Left ventricle myocardium inferior (tissue), 1 donor: ENCODE results near the gene COX19. TPM values are rescaled to one million over a fixed set of nuclear protein-coding genes. Genes with fewer than 3 reads are reported as not detected.

Experiments used
- DNase-seq: peaks from one replicate; pipeline ENCODE4 v3.0.0-alpha.2; 2020
- H3K27ac ChIP-seq: fragments of 200-600 bp; replicated peaks from 2 replicates; pipeline ENCODE4 v1.8.0; 2021
- H3K27me3 ChIP-seq: fragments of 200-600 bp; 2 replicates; pipeline ENCODE4 v1.8.0; 2021; ENCODE audit warnings: low read depth
- H3K36me3 ChIP-seq: fragments of 200-600 bp; 2 replicates; pipeline ENCODE4 v1.8.0; 2021
- H3K4me1 ChIP-seq: fragments of 200-600 bp; 2 replicates; pipeline ENCODE4 v1.8.0; 2021
- H3K4me3 ChIP-seq: fragments of 200-600 bp; 2 replicates; pipeline ENCODE4 v1.8.0; 2021; ENCODE audit warnings: mild to moderate bottlenecking, moderate library complexity
- H3K9me3 ChIP-seq: fragments of 200-600 bp; replicated peaks from 2 replicates; pipeline ENCODE4 v1.8.0; 2021
- intact Hi-C: fragments of 100-400 bp; cut with micrococcal nuclease; formaldehyde crosslinking; loops from one replicate; pipeline ENCODE4 v1.11.0; 2022
- total RNA-seq: library from RNA; stranded (reverse); fragmentation: NEBNext Ultra II Directional; extraction: Animal tissue kit (Norgen Biotek cat#: 25700); gene quantifications from one replicate; pipeline ENCODE4 v1.2.1, GENCODE V29; 2021
- TF ChIP-seq, protein P1 (sequence below): fragments of 200-600 bp; IDR thresholded peaks from 2 replicates; pipeline ENCODE4 v1.8.0; 2021; ENCODE audit warnings: antibody characterized with exemption, mild to moderate bottlenecking, borderline replicate concordance
- donor health status: DM: no; HTN: yes; CAD: no; lungs with severe emphysema.

The COX19 gene
- total RNA-seq, 1 donor from 2014 or later = 8.5 TPM

DNA sequence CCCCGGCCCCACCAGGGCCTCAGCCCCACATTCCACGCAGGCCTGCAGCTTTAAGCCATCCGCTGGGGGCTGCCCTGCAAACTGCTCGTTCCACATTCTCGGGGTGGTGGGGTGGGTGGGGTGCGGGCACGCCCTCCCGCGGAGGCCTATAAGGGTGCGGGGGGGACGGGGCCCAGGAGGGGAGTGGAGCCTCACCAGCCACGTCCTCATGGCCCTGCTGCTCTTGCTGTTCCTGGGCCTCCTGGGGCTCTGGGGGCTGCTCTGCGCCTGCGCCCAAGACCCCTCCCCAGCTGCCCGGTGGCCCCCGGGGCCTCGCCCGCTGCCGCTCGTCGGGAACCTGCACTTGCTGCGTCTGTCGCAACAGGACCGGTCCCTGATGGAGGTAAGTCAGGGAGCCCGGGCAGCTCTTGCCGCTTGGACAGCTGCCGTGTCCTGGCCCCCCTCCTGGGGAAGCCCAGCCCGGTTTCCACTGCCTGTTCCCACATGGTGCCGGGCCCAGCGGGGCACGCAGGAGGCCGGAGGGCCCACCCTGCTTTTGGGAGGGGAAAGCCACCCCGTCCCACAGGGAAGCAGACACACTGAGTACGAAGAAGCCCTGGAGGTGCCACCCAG, 7.8 kb upstream of the COX19 start, which contains the start of gene CYP2W1:
Gene CYP2W1, plus strand, starts transcription at position 178 of the 612 bp plus-strand sequence. Its CDS starts 31 bp downstream, at position 209.
- DNase-seq = no peak
- TF ChIP-seq, protein P1, sequence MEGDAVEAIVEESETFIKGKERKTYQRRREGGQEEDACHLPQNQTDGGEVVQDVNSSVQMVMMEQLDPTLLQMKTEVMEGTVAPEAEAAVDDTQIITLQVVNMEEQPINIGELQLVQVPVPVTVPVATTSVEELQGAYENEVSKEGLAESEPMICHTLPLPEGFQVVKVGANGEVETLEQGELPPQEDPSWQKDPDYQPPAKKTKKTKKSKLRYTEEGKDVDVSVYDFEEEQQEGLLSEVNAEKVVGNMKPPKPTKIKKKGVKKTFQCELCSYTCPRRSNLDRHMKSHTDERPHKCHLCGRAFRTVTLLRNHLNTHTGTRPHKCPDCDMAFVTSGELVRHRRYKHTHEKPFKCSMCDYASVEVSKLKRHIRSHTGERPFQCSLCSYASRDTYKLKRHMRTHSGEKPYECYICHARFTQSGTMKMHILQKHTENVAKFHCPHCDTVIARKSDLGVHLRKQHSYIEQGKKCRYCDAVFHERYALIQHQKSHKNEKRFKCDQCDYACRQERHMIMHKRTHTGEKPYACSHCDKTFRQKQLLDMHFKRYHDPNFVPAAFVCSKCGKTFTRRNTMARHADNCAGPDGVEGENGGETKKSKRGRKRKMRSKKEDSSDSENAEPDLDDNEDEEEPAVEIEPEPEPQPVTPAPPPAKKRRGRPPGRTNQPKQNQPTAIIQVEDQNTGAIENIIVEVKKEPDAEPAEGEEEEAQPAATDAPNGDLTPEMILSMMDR = no peak
- intact Hi-C loops = no loop called here

DNA sequence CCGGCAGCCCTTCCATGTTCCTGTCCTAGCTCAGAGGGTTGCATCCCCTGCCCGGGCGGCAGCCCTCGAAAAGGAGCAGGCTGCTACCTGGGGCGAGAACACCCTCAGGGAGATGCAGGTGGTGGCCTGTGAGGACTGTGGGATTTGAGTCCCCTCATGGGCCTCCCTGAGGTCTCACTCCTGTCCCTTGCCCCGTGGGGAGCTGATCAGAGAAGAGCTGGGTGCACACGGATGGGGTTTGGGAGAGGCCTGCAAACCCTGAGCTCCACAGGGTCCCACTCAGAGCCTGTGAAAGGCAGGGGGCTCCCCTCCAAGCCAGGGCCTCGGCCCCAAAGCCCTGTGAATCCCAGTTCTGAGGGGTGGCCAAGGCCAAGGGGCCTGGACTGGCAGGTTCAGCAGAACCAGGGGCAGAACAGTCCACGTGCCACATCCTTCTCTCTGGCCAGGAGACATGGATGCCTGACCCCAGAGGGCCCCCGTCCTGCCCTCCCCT, 7.2 kb upstream of the COX19 start:
- Histone ChIP-seq H3K9me3 (no peaks in the 10 kb centered on the region), H3K4me1 (no peaks in the 10 kb centered on the region), H3K36me3 (no peaks in the 10 kb centered on the region), H3K27me3 (peaks cover 49% of the 10 kb centered on the region), H3K27ac (no peak overlapping the region), H3K4me3 (no peak overlapping the region)
- no peak for DNase-seq
- intact Hi-C loops = no loop called here
- TF ChIP-seq, protein P1 = no peak

More for the DNA sequence above, 7.8 kb upstream of the COX19 start, which contains the start of gene CYP2W1:
- peaks cover 55% of the 10 kb centered on the region for H3K27me3 ChIP-seq
- H3K36me3 ChIP-seq = no peaks in the 10 kb centered on the region
- no peak within 1 kb of the TSS for H3K4me3 ChIP-seq
- H3K4me1 ChIP-seq = peaks cover 1% of the 10 kb centered on the region
- no peak within 1 kb of the TSS for H3K27ac ChIP-seq
- no peaks in the 10 kb centered on the region for H3K9me3 ChIP-seq

DNA sequence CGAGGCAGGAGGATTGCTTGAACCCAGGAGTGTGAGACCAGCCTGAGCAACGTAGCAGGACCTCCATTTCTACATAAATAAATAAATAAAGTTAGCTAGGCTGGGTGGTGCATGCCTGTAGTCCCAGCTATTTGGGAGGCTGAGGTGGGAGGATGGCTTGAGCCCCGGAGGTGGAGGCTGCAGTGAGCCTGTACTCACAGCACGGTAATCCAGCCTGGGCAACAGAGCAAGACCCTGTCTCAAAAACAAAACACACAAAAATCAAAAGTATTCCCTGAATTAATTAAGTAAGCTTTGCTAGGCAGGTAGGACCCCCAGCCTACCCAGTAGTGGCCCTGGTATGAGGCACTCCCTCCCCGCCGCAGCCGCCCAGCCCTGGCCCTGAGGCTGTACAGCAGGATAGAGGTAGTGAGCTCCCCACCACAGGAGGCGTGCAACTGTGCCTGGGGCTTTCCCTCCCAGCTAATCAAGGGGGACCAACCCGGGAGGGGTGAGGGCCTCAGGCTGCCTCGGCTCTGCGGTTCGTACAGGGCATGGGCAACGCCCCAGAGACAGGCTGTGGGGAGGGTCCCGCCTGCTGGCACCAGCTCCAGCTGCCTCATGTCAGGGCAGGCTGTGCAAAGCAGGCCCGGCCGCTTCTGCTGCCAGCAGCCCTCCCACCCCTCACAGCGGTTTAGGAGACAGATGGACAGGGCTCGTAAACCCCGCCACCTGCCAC, 6.6 kb upstream of the COX19 start:
- DNase-seq = no peak
- Histone ChIP-seq H3K4me3 (no peak overlapping the region), H3K27me3 (peaks cover 43% of the 10 kb centered on the region), H3K36me3 (no peaks in the 10 kb centered on the region), H3K27ac (no peak overlapping the region), H3K4me1 (no peaks in the 10 kb centered on the region), H3K9me3 (no peaks in the 10 kb centered on the region)
- intact Hi-C loops = no loop called here
- TF ChIP-seq, protein P1 = no peak

DNA sequence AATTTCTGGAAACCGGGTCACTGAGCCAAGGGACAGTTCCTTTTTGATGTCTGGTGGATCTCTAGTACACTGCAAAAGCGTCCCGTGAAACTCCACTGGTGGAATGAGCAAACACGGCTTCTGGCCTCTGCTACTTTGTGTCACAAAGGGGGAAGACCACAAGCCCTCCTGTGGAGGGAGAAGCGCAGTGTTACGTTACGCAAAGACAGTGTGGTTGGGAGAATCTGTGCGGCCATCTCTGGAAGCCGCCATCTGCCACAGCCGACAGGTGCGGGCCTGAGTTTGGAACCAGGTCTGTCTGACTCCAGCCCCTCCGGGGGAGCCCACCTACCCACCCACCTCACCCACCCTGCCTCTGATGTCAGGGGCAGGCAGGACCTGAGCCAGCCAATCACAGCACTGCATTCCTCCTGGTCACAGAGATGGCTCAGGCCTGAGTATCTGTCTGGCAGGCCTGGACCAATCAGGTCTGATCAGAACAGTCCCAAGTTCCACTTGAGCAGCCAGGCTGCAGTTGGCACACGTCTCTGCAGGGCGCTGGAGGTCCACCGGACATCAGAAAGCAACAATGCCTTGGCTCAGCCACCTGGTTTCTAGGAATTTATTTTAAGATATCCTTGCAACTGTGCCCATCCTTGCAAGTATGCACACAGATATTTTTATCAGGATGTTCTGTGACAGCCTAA, 4.7 kb upstream of the COX19 start:
- intact Hi-C loops = no loop called here
- Histone ChIP-seq H3K27me3 (peaks cover 24% of the 10 kb centered on the region), H3K27ac (no peak overlapping the region), H3K9me3 (no peaks in the 10 kb centered on the region), H3K4me1 (peaks cover 10% of the 10 kb centered on the region), H3K4me3 (no peak overlapping the region), H3K36me3 (no peaks in the 10 kb centered on the region)
- DNase-seq = no peak
- TF ChIP-seq, protein P1 = no peak

DNA sequence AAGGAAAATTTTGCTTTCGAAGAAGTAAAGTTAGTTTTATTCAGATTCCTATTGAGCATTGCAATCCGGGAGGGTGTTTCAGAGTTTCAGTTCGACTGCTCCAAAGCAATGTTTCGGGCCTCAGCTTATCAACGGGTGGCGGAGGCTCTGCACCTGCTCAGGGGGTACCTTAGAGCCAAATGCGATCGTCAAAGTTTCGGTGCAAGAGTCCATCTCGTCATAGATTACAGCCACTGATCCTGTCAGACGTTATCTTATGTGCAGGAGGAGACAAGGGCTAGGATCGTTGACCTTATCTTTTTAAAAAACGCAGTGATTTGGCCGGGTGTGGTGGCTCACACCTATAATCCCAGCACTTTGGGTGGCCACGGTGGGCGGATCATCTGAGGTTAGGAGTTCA, 3.8 kb upstream of the COX19 start:
- no peaks in the 10 kb centered on the region for H3K36me3 ChIP-seq
- intact Hi-C loops = no loop called here
- H3K4me3 ChIP-seq = no peak overlapping the region
- H3K27me3 ChIP-seq = peaks cover 15% of the 10 kb centered on the region
- DNase-seq = no peak
- H3K27ac ChIP-seq = no peak overlapping the region
- H3K4me1 ChIP-seq = peaks cover 18% of the 10 kb centered on the region
- TF ChIP-seq, protein P1 = no peak
- H3K9me3 ChIP-seq = no peaks in the 10 kb centered on the region
